Measurements from ENCODE around the gene NELL1.

NELL1 gene

DNA sequence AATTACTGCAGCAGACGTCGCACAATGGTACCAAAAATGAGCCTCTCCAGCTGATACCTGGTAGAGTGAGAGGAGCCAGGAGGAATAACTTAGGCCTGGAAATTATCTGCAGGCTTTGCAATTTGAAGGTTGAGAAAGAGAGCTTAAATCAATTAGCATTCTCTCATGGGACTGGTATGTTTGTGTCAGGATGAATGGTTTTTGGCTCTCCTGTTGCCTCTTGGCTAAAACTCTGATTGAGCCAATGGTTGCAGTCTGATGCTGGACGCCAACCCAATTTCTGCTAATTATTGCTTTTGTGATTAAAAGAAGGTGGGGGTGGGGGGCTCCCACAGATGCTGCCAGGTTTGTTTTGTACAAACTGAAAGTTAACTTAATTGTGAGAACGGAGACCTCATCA is 12.5 kb upstream of the NELL1 start:
- H3K9me3 Mint-ChIP-seq, result no peaks in the 10 kb centered on the region
- H3K36me3 Mint-ChIP-seq (ENCODE audit: low read depth), result no peaks in the 10 kb centered on the region
- H3K27me3 Mint-ChIP-seq (ENCODE audit: low read depth), result peaks cover 32% of the 10 kb centered on the region
- H3K4me3 Mint-ChIP-seq, result no peak overlapping the region
- no peak overlapping the region for H3K27ac Mint-ChIP-seq
- peaks cover 10% of the 10 kb centered on the region for H3K4me1 Mint-ChIP-seq
- TF ChIP-seq, protein P1, sequence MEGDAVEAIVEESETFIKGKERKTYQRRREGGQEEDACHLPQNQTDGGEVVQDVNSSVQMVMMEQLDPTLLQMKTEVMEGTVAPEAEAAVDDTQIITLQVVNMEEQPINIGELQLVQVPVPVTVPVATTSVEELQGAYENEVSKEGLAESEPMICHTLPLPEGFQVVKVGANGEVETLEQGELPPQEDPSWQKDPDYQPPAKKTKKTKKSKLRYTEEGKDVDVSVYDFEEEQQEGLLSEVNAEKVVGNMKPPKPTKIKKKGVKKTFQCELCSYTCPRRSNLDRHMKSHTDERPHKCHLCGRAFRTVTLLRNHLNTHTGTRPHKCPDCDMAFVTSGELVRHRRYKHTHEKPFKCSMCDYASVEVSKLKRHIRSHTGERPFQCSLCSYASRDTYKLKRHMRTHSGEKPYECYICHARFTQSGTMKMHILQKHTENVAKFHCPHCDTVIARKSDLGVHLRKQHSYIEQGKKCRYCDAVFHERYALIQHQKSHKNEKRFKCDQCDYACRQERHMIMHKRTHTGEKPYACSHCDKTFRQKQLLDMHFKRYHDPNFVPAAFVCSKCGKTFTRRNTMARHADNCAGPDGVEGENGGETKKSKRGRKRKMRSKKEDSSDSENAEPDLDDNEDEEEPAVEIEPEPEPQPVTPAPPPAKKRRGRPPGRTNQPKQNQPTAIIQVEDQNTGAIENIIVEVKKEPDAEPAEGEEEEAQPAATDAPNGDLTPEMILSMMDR (IDR thresholded peaks at IDR 0.05; ENCODE audit: unreplicated experiment in 3 of 3), result no peak

GRCh38 chr11:20658135-20658534 is 11.3 kb upstream of the NELL1 start:
- Mint-ChIP-seq H3K9me3 (peaks cover 2% of the 10 kb centered on the region), H3K27ac (no peak overlapping the region), H3K36me3 (ENCODE audit: low read depth) (no peaks in the 10 kb centered on the region), H3K27me3 (ENCODE audit: low read depth) (peaks cover 23% of the 10 kb centered on the region), H3K4me1 (no peaks in the 10 kb centered on the region), H3K4me3 (no peak overlapping the region)
- TF ChIP-seq, protein P1 (IDR thresholded peaks at IDR 0.05; ENCODE audit: unreplicated experiment in 3 of 3), result no peak

GRCh38 chr11:20661445-20661844 is 7.9 kb upstream of the NELL1 start:
- no peak overlapping the region for H3K27ac Mint-ChIP-seq
- no peak overlapping the region for H3K4me3 Mint-ChIP-seq
- TF ChIP-seq, protein P1 (IDR thresholded peaks at IDR 0.05; ENCODE audit: unreplicated experiment in 3 of 3), result no peak
- H3K9me3 Mint-ChIP-seq, result peaks cover 11% of the 10 kb centered on the region
- H3K27me3 Mint-ChIP-seq (ENCODE audit: low read depth), result peaks cover 39% of the 10 kb centered on the region
- H3K4me1 Mint-ChIP-seq, result no peaks in the 10 kb centered on the region
- no peaks in the 10 kb centered on the region for H3K36me3 Mint-ChIP-seq (ENCODE audit: low read depth)

DNA sequence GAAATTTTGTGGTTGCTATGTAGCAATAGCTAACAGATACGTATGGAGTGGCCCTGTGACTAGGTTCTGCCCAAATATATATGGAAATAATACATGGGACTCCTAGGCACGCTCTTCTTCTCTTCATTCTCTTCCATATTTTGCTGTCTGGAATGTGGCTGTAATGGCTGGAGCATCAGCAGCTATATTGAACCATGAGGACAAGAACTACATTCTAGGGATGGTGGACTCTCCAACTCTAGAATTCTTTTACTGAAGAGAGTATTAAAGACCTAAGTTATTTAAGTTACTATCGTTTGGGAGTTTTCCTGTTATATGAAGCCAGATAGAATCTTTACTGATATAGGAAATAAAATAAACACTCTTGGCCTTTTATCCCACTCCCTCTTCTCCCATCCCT is 7.5 kb upstream of the NELL1 start:
- Mint-ChIP-seq H3K36me3 (ENCODE audit: low read depth) (no peaks in the 10 kb centered on the region), H3K9me3 (peaks cover 15% of the 10 kb centered on the region), H3K27ac (no peak overlapping the region), H3K4me3 (no peak overlapping the region), H3K4me1 (no peaks in the 10 kb centered on the region), H3K27me3 (ENCODE audit: low read depth) (peaks cover 39% of the 10 kb centered on the region)
- TF ChIP-seq, protein P1 (IDR thresholded peaks at IDR 0.05; ENCODE audit: unreplicated experiment in 3 of 3), result no peak

DNA sequence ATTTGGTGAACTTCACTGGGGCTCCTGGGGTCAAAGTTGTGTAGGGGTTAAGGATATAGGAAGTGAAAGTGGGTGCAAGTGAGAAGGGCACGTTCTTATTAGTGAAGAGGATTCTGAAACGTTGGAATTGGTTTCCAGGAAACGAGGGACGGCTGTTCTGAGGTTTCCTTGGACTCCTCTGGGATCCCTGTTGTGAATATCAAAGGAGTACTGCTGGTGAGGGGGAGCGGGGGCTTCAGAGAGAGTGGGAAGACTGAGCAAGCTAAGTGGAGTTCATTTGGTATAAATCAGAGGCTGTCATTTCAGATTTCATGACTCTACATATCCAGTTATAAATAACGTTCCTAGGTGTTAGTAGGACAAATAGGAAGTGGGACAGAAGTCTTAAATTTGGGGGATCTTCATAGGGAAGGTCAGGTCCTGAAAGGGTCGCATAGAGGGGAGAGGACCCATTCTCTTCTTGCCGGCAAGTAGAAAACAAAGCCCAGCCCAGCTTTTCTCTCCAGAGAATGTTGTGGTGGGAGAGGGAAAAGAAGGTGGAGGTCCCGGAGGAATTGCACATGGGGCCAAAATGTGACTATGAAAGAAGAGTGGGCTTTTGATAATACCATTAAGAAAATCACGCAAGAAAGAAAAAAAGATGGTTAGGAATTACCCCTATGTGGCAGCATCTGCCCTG is 1.1 kb upstream of the NELL1 start:
- TF ChIP-seq, protein P1 (IDR thresholded peaks at IDR 0.05; ENCODE audit: unreplicated experiment in 3 of 3), result no peak
- Mint-ChIP-seq H3K9me3 (peaks cover 13% of the 10 kb centered on the region), H3K27ac (no peak overlapping the region), H3K36me3 (ENCODE audit: low read depth) (no peaks in the 10 kb centered on the region), H3K27me3 (ENCODE audit: low read depth) (peaks cover 90% of the 10 kb centered on the region), H3K4me3 (peak overlapping the region; percentile 86 to 88 (median 87)), H3K4me1 (peaks cover 32% of the 10 kb centered on the region)
